OCI-LY7 (cell line): ENCODE results near the gene GPHN.

Experiments used
- CTCF ChIP-seq: fragments of 200-600 bp; sonication (generic); conservative IDR thresholded peaks from 2 replicates; pipeline ENCODE4 v1.5.1; 2014; ENCODE audit warnings: mild to moderate bottlenecking, antibody characterized with exemption, low read length, moderate library complexity, mixed read lengths
- EZH2phosphoT487 ChIP-seq: fragments of 200-600 bp; sonication (generic); IDR thresholded peaks from 2 replicates; pipeline ENCODE4 v1.6.1; 2018; ENCODE audit warnings: low read depth, borderline replicate concordance, mild to moderate bottlenecking, mixed run types, antibody characterized with exemption, low read length, moderate library complexity, mixed read lengths

DNA sequence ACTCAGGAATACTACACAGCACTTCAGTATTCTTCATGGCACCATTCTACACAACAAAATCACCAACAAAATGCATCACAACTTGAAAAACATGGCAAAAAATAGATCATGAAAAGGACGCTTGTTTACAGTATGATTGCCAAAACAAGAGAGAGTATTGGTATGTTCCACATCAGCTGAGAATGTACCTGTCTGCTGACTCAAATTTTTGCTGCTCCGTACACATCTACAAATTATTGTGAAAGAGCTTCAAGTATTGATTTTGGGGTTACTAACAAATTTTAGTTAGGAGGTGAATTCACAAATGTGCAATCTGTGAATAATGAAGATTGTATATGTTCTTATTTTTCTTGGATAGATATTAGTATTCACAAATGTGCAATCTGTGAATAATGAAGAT is 105.4 kb downstream of the GPHN start:
- TF ChIP-seq EZH2phosphoT487: no peak
- no peak for TF ChIP-seq CTCF
